Fibroblast of skin of scalp (primary cell): ENCODE results near the gene BHLHE40. TPM values are rescaled to one million over a fixed set of nuclear protein-coding genes. Genes with fewer than 3 reads are reported as not detected.
"Not testable (repeated sequence)": the region's sequence is repeated elsewhere in the genome, so short reads cannot be mapped to it uniquely, and the experiment has no call there.

Experiments used
- DNase-seq: peaks from one replicate; pipeline ENCODE4 v3.0.0-alpha.2; 2013
- polyA plus RNA-seq, 2 experiments: library from polyadenylated mRNA; unstranded; fragments of 120-200 nt; gene quantifications; one replicate each; pipeline ENCODE4 v1.2.1, GENCODE V29; 2013; ENCODE audit not compliant: insufficient read length in 2 of 2

BHLHE40 gene
- polyA plus RNA-seq (2013, experiment 1 of 2; ENCODE audit: insufficient read length): 26.6 TPM
- polyA plus RNA-seq (2013, experiment 2 of 2; ENCODE audit: insufficient read length): 26.8 TPM

DNA sequence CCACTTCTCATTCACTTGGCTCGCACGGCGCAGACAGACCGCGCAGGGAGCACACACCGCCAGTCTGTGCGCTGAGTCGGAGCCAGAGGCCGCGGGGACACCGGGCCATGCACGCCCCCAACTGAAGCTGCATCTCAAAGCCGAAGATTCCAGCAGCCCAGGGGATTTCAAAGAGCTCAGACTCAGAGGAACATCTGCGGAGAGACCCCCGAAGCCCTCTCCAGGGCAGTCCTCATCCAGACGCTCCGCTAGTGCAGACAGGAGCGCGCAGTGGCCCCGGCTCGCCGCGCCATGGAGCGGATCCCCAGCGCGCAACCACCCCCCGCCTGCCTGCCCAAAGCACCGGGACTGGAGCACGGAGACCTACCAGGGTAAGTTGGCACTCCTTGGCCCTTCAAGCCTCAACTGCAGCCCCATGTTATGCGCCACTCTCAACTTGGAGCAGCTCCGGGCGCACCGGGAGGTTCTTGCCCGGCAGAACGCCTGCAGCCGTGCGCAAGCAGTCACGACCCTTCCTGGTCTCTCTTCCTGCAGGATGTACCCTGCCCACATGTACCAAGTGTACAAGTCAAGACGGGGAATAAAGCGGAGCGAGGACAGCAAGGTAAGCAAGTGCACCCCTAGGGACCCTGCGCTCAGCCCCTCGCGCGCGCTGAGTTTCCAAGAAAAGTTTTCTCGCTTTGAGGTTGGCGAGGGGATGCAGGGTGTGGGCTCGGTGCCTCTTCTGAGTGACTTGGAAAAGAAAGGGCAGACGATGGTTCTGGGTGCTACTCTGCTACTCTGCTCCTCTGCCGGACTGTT is at the start of gene BHLHE40:
BHLHE40 (plus strand) TSS at position 10 of the 801 bp plus-strand sequence; CDS start at position 292, 282 bp downstream.
- DNase-seq: no peak

DNA sequence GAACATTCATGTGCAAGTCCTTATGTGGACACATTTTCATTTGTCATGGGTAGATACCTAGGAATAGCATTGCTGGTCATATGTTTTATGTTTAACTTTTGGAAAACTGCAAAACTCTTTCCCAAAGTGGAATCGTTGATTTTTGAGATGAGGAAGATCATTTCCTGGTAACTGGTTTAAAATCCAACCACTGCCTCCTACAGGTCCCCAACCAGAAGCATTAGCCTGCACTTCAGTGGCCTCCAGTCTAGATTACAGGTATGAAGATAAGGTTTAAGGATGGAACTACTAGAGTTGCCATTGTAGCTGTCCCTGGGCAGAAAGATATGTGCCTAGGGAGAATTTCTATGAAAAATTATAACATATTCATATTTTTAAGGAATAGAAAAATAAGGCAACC is 48.7 kb upstream of the BHLHE40 start:
- no peak for DNase-seq

DNA sequence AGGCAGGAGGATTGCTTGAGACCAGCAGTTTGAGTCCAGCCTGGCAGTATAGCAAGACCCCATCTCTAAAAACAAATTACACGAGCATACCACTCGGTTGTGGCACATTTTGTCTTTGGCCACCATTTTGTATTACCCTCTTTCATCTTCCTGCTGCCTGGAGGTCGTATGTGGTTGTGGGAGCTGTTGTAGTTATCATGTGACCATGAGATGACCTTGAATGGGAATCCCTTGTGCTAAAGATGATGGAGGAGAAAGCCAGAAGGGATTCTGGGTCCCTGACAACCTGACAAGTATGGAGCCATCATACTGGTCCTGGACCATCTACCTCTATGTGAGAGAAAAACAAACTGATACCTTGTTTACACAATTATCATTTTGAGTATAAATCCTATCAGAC is 45.2 kb upstream of the BHLHE40 start:
- no peak for DNase-seq

DNA sequence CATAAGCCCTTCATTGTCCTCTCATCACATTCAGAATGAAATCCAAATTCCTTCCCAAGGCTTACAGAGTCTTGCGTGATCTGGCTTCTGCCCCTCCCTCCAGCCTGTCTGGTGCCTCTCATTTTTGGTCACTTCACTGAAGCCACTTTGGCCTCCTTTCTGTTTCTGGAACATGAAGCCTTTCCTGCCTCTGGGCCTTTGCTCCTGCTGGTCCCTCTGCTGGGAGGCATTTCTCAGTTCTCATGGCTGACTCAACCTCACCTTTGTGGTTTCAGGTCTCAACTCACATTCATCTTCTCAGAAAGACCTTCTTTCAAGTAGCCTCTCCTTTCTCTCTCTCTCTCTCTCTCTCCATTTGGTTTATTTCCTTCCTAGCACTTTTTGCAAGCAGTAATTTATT is 43.9 kb upstream of the BHLHE40 start:
- DNase-seq: no peak

DNA sequence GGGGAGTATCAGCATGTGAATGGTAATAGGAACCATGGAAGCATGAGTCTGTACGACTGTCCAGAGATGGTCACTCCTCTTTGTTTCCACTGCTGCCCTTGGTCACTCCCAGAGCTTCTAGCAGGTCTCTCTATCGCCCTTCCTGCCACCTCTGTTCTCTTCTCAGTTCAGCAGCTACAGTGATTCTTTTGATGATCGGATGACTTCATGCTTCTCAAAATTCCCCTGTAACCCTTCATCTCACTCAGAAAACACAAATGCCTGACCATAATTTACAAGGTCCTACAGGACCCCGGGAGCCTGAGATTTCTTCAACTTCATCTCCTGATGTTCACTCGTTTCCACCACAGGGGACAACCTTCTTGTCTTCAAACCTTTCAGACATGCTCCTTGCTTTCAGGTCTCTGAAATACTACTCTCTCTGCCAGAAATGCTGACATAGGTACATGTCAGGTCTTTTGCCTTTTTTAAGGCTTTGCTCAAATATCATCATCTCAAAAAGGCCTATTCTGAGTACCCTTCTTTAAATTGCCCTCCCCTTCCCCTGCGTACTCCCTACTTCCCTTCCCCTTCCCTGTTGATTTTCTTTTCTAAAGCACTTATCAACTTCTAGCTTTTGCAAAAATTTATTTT is 42.1 kb upstream of the BHLHE40 start:
- no peak for DNase-seq

DNA sequence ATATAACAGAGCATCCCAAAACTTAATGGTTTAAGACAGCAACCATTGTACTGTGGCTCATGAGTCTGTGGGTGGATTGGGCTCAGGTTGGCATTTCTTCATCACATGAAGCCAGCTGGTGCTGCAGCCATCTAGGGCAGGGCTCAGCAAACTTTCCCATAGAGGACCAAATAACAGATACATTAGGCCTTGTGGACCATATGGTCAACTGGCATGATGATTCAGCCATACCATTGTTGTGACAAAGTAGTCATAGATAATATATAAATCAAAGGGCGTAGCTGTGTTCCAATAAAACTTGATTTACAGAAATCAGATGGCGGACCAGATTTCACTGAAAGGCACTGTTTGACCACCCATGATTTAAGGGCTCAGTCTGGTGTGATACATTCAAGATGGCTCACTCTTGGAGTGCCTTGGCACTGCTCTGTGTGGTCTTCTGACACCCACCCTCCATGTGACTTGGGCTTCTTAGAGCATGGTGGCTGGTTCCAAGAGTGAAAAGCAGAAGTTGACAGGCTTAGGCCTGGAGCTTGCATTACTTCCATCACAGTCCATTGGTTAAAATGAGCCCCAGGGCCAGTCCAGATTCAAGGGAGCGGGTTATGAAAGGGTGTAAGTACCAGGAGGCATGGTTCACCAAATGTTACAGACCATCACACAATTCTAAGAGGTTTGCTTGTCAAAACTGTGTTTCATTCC is 40.8 kb upstream of the BHLHE40 start:
- DNase-seq: no peak

DNA sequence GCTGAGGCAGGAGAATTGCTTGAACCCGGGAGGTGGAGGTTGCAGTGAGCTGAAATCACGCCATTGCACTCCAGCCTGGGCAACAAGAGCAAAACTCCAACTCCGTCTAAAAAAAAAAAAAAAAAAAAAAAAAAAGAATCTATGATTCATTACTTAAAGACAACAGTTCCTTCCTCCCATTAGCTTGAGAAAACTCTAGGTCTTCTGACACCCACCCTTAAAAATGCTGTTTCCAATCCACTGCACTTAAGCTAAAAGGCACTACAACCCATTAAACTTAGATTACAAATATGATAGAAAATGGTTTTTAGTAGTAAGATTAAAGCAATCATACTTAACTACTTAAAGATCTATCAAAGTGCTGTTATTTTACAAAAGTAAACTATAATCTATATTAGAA is 40.0 kb upstream of the BHLHE40 start:
- peak; percentile 11 for DNase-seq

DNA sequence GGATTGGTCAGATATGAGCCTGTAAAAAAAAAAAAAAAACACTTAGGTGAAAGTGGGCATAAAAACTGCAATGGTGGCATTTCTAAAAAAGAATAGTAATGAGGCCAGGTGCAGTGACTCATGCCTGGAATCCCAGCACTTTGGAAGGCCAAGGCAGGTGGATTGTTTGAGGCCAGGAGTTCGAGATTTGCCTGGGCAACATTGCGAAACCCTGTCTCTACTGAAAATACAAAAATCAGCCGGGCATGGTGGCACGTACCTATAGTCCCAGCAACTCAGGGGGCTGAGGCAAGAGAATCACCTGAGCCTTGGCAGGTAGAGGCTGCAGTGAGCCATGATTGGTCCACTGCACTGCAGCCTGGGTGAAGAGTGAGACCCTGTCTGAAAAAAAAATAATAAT is 38.3 kb upstream of the BHLHE40 start:
- no peak for DNase-seq

DNA sequence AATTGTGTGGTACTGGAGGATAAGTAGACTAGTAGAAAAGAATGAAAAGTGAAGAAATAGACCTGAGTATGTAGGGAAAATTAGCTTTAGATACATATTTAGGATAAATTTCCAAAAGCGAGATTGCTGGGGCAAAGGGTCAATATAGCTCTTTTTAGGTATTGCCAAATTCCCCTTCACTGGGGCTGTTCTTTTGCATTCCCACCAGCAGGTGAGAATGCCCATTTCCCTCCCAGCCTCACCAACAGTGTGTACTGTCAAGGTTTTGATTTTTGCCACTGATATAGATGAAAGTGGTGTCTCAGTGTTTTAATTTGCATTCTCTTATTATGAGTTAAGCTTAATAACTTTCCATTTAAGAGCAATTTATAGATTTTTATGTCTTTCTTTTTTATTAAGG is 35.7 kb upstream of the BHLHE40 start:
- no peak for DNase-seq

DNA sequence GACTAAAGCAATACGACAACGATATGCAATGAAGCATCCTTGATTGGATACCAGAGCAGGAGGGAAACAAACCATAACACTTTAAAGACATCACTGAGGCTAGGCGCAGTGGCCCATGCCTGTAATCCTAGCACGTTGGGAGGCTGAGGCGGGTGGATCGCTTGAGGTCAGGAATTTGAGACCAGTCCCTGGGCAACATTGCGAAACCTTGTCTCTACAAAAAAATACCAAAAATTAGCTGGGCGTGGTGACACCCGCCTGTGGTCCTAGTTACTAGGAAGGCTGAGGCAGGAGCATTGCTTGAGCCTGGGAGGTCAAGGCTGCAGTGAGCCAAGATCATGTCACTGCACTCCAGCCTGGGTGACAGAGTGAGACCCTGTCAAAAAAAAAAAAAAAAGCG is 33.9 kb upstream of the BHLHE40 start:
- DNase-seq: no peak

DNA sequence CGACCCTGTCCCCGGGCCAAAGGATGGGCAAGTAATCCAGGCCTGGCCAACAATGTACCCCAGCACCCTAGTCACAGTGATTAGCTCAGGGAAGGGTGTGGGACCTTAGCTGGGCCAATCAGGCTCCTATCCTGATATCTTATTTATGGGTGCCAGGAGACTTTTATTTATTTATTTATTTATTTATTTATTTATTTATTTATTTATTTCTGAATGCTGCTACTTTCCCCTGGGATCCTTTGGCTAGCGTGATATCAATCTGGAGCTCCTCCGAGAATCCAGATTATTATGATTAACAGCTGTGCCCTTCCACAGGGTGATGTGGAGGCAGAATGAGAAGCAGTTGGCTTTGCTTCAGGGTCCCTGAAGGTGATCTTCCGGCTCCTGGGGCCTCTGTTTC is 32.2 kb upstream of the BHLHE40 start:
- no peak for DNase-seq

DNA sequence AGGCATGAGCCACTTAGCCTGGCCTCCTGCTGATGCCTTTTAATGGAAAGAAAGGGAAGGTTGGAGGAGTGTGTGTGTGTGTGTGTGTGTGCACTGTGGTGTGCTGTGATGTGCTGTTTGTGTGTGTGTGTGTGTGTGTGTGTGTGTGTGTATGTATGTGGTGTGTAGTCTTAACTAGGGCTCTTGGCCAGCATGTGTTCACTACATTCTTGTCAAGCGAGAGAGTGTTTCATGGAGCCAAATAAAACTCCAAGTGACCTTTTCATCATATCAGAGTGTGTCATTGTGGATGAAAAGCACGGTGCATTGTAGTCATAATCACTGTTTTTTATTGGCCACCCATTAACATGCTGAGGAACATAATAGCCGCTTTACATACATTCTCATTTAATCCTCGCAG is 30.8 kb upstream of the BHLHE40 start:
- DNase-seq: peak; percentile 29

DNA sequence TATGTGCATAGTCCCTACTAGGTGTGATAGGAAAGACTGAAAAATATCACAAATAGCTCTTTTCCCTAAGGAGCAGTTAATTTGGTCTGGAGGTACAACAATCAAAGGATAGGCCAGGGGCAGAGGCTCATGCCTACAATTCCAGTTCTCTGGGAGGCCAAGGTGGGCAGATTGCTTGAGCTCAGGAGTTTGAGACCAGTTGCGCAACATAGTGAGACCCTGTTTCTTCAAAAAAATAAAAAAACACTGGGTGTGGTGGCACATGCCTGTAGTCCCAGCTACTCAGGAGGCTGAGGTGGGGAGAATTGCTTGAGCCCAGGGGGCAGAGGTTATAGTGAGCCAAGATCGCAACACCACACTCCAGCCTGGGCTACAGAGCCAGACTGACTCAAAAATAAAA is 30.2 kb upstream of the BHLHE40 start:
- DNase-seq: no peak

DNA sequence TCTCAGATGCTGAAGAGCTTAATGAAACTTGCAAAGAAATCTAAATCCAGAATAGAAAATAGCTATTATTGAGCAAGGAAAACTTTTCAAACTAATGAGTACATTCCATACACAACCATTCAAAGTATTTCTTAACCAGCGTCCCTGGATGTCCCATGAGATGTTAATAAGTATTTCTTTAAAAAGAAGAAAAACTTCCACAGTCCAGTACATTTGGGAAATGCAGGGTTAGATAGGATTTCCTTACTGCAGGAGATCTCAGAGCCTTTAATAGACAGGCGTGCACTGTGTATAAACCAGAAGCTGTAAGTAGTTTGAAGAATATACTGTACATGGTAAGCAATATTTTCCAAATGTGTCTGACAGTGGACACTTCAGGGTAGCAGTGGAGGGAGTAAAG is 29.6 kb upstream of the BHLHE40 start:
- no peak for DNase-seq

DNA sequence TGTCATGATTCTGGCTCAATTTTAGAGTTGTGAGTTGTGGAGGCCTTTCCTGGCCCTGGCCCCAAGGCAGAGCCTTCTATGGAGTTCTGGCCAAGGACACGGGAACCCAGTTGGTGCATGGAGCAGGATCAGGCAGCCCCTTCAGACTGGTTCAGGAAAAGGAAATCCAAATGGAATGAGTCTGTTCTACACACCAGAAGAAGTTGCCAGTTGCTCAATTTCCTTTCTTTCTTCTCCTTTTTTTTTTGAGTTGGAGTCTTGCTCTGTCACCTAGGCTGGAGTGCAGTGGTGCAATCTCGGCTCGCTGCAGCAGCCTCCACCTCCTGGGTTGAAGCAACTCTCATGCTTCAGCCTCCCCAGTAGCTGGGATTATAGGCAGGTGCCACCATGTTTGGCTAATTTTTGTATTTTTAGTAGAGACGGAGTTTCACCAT is 28.9 kb upstream of the BHLHE40 start:
- no peak for DNase-seq

DNA sequence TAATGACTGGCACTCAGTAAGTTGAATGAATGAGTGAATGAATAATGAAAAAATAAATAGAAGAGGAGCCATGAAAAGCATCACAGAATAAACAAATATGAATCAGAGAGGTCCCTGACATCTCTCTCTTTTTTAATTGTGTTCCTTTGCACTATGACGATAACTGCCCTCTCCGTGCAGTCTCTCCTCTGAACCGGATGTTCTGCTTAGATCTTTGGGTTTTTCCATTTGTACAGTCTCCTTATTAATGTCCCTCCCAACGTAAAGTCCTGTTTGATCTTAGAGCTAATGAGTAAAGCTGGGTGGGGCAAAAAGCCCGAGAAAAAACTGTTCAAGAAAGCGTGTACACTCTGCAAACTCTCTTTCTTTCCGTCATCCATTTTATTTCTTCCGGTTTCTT is 28.3 kb upstream of the BHLHE40 start:
- DNase-seq: no peak

DNA sequence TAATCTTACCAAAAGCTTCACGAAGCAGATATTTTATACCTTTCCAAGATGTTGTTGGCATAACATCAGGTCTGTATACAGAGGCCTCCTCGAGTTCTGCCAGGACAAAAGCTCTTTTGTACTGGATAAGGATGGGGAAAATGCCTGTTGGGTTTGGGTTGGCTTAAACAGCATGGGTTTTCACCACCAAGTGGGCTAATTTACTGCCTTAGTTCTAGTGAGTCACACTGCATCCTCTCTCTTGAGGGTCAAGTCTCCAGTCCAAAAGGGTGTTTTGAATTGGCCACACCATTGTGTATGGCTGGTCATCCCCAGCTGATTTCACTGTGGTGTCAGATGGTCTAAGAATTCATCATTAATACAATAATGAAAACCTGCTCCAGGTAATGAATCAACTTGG is 26.1 kb upstream of the BHLHE40 start:
- no peak for DNase-seq

DNA sequence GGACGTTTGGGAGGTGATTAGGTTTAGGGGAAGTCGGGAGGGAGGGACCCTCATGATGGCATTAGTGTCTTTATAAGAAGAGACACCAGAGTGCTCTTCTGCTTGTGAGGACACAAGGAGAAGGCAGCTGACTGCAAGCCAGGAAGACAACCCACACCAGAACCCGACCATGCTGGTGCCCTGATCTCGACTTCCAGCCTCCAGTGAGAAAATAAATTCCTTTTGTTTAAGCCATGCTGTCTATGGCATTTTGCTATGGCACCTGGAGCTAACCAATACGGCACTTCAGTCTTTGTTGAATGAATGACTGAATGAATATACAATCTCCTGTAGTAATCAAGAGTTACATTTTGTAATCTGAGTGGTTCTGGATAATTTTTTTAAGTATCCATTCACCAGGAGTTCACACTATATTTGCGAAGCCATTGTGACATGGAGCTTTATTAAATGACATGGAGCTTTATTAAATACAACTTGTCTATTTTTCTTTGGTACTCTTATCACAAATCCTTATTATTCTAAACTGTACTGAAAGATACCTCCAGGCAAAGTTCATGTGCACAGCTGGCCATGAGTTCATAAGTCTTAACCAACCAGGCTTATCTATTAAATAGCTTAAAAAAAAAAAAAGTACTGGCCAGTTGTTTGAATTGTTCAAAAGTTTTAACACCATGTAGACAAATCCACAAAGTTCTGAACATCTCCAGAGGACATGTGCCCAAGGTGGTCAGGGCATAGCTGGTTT is 24.8 kb upstream of the BHLHE40 start:
- DNase-seq: no peak

DNA sequence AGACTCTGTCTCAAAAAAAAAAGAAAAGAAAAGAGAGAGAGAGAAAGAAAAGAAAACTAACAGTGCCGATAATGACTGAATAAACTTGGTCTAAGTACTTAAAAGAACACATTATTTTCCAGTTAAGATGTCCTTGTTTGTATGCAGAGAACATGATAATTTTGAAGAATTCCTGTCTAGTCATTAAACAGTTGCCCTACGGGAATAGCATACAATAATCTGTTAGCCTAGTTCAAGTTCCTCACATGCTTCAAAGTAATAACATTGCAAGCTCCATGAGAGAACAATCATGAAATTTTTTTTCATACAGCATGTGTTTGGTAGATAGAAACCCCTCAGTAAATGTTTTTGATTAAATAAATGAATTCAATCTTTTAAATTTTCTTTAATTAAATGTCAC is 23.1 kb upstream of the BHLHE40 start:
- no peak for DNase-seq

DNA sequence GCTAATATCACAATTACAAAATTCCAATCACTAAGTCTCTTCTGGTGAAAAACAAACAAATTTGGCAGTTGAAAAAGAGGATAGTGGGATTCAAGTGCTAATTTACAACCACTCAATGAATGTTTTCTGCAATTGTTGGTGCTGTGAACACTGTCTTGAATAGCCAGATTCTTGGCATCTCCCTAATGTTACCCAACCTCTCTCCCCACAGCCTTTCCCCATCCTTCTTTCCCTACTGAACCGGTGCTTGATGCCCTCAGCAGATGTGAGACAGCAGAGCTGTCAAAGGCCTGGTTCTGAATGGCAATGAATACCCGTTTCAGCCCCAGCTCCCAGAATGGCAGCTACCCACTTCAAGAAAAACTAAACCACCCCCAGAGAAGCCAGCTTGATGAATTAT is 22.5 kb upstream of the BHLHE40 start:
- no peak for DNase-seq

DNA sequence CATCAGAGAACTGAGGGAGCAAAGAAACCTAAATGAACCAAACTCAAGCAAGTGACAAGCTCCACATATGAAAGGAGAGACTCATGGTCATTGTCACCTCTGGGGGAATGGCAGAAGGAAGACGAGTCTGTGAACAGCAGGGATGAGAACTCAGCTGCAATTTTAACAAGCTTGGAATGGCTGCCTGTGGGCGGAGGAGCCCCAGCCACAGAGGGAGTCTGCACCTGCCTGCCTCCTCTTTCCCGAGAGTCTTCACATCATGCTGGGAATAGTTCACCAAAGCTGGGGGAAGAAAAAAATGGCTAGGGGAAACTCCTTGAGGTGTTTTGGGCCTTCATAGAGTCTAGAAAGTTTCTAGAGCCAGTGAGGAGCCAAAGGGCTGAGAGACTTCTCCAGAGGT is 21.3 kb upstream of the BHLHE40 start:
- DNase-seq: no peak

DNA sequence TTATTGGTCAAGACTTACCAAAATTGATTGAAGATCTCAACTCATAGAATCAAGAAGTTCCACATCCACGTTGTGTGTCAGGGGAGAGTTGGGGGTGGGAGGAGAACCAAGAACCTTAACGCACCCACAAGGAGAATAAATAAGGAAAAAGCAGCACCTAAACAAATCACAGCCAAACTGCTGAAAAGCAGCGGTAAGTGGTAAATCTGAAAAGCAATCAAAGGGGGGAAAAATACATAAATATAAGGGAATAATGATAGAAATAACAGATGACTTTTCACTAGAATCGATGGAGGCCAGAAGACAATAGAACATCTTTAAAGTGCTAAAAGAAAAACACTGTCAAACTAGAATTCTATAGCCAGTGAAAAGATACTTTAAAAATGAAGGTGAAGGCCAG is 20.1 kb upstream of the BHLHE40 start:
- DNase-seq: no peak

DNA sequence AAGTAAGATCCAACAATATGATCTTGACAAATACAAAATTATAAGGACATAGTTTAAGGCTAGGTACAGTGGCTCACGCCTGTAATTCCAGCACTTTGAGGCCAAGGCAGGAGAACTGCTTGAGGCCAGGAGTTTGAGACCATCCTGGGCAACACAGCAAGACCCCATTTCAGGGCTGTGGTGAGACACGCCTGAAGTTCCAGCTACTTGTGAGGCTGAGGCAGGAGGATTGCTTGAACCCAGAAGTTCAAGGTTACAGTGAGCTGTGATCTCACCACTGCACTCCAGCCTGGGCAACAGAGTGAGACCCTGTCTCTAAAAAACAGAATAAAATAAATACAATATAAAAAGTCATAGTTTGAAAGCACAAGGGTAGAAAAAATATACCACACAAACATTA is 17.4 kb upstream of the BHLHE40 start:
- not testable (repeated sequence) for DNase-seq
